Uterus (tissue), 4 donors: ENCODE measurements around the gene KPNA4. TPM values are rescaled to one million over a fixed set of nuclear protein-coding genes. Genes with fewer than 3 reads are reported as not detected.

Experiments
- DNase-seq, 2 donors: peaks; one replicate each; pipeline ENCODE4 v3.0.0-alpha.2; 2019 to 2020
- H3K27ac ChIP-seq, 2 donors: fragments of 200-600 bp; sonication (generic); 1 replicate in 1 of 2; 2 replicates in 1 of 2; pipeline ENCODE4 v1.5.1; 2016 to 2018
- H3K27me3 ChIP-seq, 2 donors: fragments of 200-600 bp; sonication (generic); one replicate each; pipeline ENCODE4 v1.5.1; 2018 to 2019; ENCODE audit warnings: control low read depth in 1 of 2
- H3K36me3 ChIP-seq, 2 donors: fragments of 200-600 bp; sonication (generic); one replicate each; pipeline ENCODE4 v1.5.1; 2019; ENCODE audit warnings: control low read depth in 1 of 2
- H3K4me1 ChIP-seq, 2 donors: fragments of 200-600 bp; sonication (generic); one replicate each; pipeline ENCODE4 v1.5.1; 2018 to 2019; ENCODE audit warnings: control low read depth in 1 of 2
- H3K4me3 ChIP-seq, 2 donors: fragments of 200-600 bp; sonication (generic); 1 replicate in 1 of 2; 2 replicates in 1 of 2; pipeline ENCODE4 v1.5.1; 2018 to 2019; ENCODE audit warnings: mild to moderate bottlenecking in 1 of 2
- H3K9me3 ChIP-seq, 2 donors: fragments of 200-600 bp; sonication (generic); one replicate each; pipeline ENCODE4 v1.5.1; 2019; ENCODE audit warnings: control low read depth in 1 of 2
- CTCF ChIP-seq, 4 experiments: fragments of 200-600 bp in 2 of 4; fragments of 450-650 bp in 2 of 4; sonication (generic) in 2 of 4; IDR thresholded peaks; one replicate each; pipeline ENCODE4 v1.5.1; 2016 to 2019; ENCODE audit warnings: antibody characterized with exemption in 4 of 4, mild to moderate bottlenecking in 2 of 4, moderate library complexity in 1 of 4
- POLR2A ChIP-seq, 2 donors: fragments of 450-650 bp; IDR thresholded peaks; one replicate each; pipeline ENCODE4 v1.6.1; 2016; ENCODE audit warnings: antibody characterized with exemption in 2 of 2, mild to moderate bottlenecking in 1 of 2, moderate library complexity in 1 of 2
- intact Hi-C: fragments of 100-400 bp; cut with DNase I; formaldehyde crosslinking; loops from one replicate; pipeline ENCODE4 v1.15.1; 2023; ENCODE audit warnings: low total_unique reads
- total RNA-seq, 4 donors: library from RNA; depleted of rRNA in 3 of 4; stranded (reverse); fragments of >200 nt in 3 of 4; gene quantifications; one replicate each; pipeline versions ENCODE4 v1.1.0 to v1.2.4, GENCODE V29; 2014 to 2023
- donor health status: DM: yes; HTN: yes; CAD: no.

The KPNA4 gene
- total RNA-seq, 4 donors from 2014 or later: 18.5 to 72.7 (median 33.5) TPM

GRCh38 chr3:160553827-160554226, 11.5 kb downstream of the KPNA4 start:
- Histone ChIP-seq H3K4me3 (no peak overlapping the region), H3K9me3 (no peaks in the 10 kb centered on the region), H3K36me3 (no peaks in the 10 kb centered on the region), H3K27ac (no peak overlapping the region), H3K4me1 (peaks cover 0 to 6% of the 10 kb centered on the region in 2 donors), H3K27me3 (no peaks in the 10 kb centered on the region)
- intact Hi-C loops: no loop called here
- DNase-seq: no peak
- TF ChIP-seq POLR2A (IDR thresholded peaks at IDR 0.05): no peak
- no peak for TF ChIP-seq CTCF (IDR thresholded peaks at IDR 0.05)

GRCh38 chr3:160546727-160547126, 18.6 kb downstream of the KPNA4 start:
- no peak overlapping the region for H3K4me3 ChIP-seq
- H3K9me3 ChIP-seq: no peaks in the 10 kb centered on the region
- peaks cover 0 to 7% of the 10 kb centered on the region in 2 donors for H3K4me1 ChIP-seq
- H3K36me3 ChIP-seq: no peaks in the 10 kb centered on the region
- H3K27me3 ChIP-seq: no peaks in the 10 kb centered on the region
- intact Hi-C loops: no loop called here
- DNase-seq: no peak
- TF ChIP-seq POLR2A (IDR thresholded peaks at IDR 0.05) (no peak), CTCF (IDR thresholded peaks at IDR 0.05) (no peak)
- H3K27ac ChIP-seq: no peak overlapping the region

- Histone ChIP-seq H3K27me3 (no peaks in the 10 kb centered on the region), H3K27ac (no peak overlapping the region), H3K9me3 (no peaks in the 10 kb centered on the region), H3K4me1 (peaks cover 0 to 7% of the 10 kb centered on the region in 2 donors), H3K36me3 (no peaks in the 10 kb centered on the region), H3K4me3 (no peak overlapping the region)
- no peak for DNase-seq
- intact Hi-C loops: no loop called here
- TF ChIP-seq POLR2A (IDR thresholded peaks at IDR 0.05) (no peak), CTCF (IDR thresholded peaks at IDR 0.05) (no peak)
These were observed 19.9 kb downstream of the KPNA4 start for GRCh38 chr3:160545504-160545871.

GRCh38 chr3:160544844-160545503, 20.4 kb downstream of the KPNA4 start:
- no peak overlapping the region for H3K27ac ChIP-seq
- DNase-seq: no peak
- intact Hi-C loops: no loop called here
- TF ChIP-seq POLR2A (IDR thresholded peaks at IDR 0.05) (no peak), CTCF (IDR thresholded peaks at IDR 0.05) (no peak)
- H3K4me1 ChIP-seq: peaks cover 0 to 7% of the 10 kb centered on the region in 2 donors
- no peak overlapping the region for H3K4me3 ChIP-seq
- no peaks in the 10 kb centered on the region for H3K27me3 ChIP-seq
- no peaks in the 10 kb centered on the region for H3K36me3 ChIP-seq
- H3K9me3 ChIP-seq: no peaks in the 10 kb centered on the region

- Histone ChIP-seq H3K4me1 (peaks cover 0 to 3% of the 10 kb centered on the region in 2 donors), H3K9me3 (no peaks in the 10 kb centered on the region), H3K4me3 (no peak overlapping the region), H3K27me3 (no peaks in the 10 kb centered on the region), H3K27ac (no peak overlapping the region), H3K36me3 (no peaks in the 10 kb centered on the region)
- TF ChIP-seq POLR2A (IDR thresholded peaks at IDR 0.05) (no peak), CTCF (IDR thresholded peaks at IDR 0.05) (no peak)
- intact Hi-C loops: no loop called here
- no peak for DNase-seq
These were observed 24.8 kb downstream of the KPNA4 start for GRCh38 chr3:160540551-160540950.
